ENCODE data around the gene ATP12A.

ATP12A gene

DNA sequence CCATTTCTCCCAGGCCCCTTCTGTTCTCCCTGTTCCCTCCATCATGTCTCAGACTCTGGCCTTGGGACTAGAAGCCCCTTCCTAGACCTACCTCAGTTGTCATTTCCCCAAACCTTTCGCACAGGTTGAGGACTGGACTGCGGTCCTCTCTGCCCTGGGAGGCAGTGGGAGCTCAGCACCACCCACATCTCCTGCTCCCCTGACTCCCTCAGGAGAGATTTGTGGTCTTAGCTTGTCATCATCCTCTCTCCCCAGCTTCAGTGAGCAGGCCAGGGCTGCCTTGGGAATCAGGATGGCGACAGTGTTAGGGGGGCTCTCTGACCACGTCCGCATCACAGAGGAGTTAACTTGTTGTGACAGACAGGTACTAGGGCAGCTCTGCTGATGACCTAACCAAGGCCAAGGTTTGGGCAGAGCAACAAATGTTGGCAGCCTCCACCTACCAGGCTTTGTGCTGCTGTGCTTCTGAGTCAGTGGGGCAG is 58.2 kb downstream of the ATP12A start:
- no peak for DNase-seq

DNA sequence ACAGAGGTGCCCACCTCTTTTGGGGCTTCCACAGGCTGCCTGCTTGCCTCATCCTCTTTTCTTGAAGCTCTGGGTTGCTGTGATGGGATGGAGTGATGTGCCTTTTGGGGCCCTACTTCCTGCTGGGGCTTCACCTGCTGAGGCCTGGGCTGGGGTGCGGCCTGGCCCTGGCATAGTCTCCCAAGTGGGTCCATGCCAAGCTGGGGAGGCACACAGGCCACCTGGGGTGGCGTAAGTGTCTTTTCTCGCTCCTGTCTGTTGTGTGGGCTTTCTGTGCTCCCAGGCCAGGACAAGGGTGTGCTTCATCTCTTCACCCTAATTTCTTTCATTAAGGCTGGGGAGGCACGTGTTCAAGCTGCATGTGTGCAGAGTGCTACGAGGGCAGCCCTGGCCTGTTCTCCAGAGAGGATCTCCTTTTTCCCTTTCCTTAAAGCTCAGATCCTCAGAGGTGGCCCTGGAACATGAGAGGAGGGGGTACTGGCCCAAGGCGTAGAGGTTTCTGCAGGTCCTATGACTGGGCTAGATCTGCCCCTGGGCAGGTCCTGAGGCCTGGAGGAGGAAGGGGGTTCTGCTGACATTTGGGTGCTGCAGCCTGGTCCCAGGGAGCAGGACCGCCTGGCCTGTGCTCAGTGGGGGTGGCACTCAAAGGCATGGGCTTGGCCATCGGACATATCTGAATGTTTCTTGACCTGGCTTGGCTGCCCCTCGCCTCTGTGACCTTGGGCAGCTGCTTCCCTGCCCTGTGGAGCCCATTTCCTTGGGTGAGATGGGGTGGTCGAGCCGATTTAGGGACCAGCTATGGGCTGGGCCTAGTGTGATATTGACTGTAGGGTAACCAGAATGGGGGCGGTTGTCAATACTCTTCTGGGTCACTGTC is 60.0 kb downstream of the ATP12A start:
- no peak for DNase-seq

DNA sequence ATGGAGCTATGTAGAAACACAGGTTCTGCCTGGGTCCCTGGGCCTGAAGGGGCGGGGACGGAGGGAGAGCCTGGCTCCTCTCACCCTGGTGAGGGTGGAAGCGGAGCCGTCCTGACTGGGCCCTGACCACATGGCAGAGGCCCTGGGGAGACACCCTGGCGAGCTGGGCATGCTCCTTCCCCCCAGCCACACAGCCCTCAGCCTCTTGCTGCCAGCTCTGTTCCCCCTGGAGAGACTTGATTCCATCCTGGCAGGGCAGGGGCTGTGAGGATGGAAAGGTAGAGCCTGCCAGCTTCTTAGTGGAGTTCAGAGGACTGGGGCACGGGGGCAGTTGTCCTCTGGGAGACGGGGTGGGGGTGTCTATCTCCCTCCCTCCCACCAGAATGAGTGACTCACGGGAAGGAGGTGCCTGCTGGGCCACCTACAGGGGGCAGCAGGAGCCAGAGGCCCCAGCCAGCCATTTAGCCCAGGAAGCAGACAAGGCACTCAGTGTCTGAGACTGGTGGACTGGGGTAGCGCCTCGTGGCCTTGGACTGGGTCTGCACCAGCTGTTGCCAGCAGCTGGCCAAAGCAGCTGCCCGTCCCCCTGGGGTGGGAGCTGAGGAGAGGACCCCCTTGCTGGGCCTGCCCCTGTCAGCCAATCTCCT is 60.9 kb downstream of the ATP12A start:
- DNase-seq: no peak

DNA sequence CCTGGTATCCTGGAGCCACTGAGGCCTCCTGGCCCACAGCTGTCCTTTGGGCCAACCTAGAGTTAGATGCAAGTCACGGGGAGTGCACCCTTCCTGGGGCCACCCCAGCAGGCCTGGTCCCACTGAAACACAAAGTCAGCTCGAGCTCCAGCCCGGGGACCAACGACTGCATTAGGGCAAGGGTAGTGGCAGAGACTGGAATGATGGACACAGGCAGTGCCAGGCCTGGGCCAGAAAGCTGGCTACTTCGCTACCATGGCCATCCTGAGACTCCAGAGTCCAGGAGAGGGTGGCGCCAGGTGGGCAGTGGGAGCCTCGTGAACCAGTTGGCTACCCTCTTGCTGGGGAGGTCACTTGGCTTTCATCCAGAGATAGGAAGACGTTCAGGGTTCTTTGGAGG is 61.6 kb downstream of the ATP12A start:
- DNase-seq: no peak

DNA sequence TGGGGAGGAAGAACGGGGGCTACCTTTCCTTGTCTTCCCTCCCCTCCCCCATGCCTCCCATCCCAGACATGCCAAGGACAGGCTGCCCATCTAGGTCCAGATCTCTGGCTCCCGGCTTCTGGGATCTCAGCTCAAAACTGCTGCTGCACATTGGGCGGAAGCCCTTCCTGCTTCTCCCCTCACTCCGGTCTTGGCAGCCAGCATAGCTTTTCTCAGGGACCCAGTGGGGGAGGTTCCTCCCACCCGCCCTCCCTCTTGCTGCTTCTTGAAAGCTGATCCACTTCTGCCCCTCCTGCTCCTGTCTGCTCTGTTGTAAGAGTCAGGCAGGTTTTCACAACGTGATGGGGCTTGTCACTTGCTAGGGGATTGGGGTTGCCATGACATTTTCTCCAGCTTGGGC is 62.1 kb downstream of the ATP12A start:
- no peak for DNase-seq

DNA sequence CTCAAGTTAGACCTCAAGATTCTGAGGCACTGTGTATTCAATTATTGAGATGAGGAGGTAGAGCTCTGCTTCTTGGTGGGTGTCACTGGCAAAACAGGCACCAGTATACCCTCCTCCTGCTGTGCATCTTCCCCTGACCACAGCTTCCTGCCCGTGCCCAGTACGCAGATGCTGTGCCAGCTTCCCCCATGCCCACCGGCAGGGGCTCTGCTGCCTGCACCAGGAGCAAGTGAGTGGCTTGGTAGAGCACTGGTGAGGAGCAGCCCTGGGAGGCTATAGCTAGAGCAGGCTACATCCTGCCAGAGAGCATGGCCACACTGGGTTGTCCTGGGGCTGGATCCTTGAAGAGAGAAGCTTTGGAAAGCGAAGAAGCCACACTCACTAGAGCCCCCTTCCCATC is 62.8 kb downstream of the ATP12A start:
- DNase-seq: no peak

DNA sequence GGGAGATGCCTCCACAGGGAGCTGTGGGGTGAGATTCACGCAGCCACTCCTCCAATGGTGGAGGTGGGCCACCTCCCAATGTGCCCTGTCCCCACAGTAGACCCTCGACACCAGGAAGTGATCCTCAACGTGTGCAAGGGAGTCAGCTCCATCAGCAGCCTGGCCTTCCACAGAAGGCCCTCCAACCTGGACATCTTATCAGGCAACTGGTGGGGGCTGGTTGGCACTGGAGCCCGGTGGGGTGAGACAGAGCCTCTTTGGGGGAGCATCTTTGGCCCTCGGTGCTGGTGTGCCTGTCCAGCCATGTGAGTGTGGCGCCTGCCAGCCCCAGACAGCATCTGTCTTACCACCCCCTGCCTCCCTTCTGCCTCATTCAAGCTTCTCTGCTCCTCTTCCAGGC is 64.0 kb downstream of the ATP12A start:
- DNase-seq: no peak

DNA sequence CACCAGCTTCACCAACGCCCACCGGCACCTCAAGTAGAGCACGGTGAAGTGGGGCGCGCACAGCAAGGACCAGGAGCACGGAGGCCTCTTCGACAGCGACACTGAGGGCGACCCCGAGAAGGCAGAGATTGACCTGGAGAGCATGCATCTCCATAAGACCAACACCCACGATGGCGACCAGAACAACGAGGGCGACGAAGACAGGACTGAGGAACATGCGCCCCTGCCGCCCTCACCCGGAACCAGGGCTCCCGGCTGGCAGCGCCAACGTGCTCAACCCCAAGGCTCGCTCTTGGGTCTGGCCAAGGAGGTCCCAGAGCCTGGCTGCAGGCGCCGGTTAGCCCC is 65.3 kb downstream of the ATP12A start:
- no peak for DNase-seq

DNA sequence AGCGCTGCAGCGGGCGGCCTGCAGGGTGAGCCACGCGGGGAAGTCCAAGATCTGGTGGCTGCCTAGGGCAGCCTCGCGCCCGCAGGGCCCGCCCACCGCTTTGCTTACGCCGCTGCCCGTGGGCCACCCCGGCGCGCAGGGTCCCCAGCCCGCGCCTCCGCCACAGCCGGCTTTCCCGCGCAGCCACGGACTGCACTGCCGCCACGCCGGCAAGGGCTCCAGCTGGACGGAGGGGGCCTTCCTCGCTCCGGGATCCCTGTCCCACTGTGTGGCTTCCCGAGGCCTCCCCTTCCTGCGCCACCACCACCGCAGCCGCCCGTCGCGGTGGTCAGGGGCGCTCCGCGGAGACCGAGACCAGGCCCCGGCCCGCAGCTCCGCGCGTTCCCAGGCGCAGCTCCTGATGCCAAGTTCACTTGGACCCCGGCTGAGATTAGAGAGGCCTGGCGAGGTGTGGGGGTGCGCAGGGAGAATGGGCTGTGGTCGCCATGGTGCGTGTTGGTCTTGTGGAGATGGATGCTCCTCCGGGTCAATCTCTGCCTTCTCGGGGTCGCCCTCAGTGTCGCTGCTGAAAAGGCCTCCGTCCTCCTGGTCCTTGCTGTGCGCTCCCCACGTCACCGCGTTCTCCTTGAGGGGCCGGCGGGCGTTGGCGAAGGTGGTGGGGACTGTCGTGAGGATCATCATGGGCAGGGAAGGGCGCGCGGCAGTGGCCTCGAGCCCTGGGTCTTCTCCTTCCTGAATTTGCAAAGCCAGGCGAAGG is 65.8 kb downstream of the ATP12A start:
- no peak for DNase-seq

DNA sequence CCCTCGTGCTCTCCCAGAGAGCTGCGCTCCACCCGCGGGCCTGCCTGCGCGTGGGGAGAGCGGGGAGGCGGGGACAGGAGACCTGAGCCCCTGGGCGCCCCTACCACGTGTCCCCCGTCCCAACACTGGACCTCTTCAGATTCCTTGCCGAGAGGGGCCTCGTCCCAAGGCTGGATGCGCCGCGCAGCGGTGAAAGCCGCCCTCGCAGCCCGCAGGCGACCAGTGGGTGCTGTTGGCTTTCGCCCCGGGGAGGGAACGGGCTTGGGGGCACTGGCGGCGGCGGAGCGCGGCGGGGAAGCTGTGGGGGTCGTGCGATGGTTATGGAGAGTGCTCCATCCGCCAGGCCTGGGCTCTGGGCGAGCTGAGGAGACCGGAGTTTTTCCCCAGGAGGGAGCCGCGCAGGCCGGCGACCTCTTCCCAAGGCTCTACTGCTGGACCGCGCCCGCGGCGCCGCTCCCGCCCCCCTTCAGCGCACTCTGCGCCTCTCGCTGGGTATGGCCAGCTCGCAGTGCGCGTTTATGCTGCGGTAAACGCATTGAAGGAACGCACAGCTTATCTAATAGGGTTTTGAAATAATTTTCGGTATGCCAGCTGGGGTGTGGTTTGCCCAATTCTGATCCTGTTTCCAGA is 66.5 kb downstream of the ATP12A start:
- no peak for DNase-seq

DNA sequence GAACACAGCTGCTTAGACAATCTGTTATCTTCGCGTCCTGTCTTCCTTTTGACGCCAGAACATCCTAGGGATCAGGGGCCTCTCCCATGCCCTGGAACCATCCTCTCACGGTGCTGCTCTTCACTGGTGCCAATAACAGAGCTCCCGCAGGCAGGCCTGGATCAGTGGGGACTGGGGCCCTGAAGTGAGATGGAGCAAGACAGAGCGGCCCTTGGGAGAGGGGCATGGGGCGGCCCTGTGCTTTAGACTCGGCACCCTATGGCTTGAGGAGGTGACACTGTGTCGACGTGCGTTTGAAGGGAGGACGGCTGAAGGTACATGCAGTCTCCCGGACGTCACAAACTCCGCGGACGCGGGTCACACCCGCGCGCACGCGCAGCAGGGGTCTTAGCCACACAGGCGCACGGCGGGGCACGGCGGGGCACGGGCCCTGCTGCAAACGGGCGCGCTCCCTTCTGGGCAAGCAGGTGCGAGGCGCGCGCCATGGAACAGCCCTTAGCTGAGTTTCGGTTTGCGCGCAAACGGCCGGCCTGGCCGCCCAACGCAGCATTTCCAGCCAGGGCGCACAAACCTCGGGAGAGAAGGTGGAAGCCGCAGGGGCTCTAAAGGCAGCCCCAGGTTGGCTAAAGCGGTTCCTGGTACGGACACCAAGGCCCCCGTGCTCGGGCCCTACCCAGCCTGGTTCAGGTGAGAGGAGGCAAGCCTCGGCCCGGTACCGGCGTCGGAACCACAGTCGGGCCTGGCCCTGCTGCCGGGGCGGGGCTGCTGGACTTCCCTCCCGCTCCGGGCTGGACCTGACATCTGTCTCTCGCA is 67.2 kb downstream of the ATP12A start:
- no peak for DNase-seq

DNA sequence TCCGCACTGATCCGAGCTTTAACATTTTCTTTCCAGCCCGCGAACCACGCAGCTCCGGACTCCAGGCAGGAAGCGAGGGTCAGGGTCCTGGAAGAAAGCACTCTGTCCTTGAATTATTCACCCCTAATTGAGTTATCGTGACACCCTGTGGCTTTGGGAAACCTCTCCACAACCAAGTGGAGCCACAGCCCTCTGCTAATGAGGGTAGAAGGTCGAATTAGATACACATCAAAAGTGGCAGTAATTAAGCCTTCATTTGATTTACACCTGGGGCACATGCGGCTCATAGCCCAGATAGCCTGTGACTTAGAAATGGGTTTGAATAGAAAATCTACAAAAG is 67.8 kb downstream of the ATP12A start:
- no peak for DNase-seq

DNA sequence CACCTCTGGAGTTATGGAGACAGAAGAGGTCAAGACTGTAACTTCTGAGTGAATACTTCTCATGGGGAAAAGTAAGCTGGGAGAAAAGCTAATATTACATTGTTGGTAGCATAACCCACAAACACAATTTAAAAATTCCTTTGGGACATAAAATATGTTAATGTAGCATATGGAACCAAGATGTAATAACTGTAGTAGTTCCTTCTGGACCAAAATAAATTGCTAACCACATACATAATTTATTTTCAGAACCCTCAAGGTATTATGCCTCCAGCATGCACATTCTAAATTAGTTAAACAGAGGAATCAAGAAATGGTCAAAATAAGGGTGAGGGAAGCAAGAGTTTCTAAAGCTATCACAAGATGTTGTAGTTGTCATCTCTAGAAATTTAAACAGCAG is 79.0 kb downstream of the ATP12A start:
- DNase-seq: no peak

All from SW 1271 (cell line).